Mesenchymal stem cell (in vitro differentiated cells and primary cell): ENCODE results near the gene NINL.

Source experiments
- DNase-seq: peaks from one replicate; pipeline ENCODE4 v3.0.0-alpha.2; 2013
- H2AFZ ChIP-seq: one replicate; pipeline ENCODE4 v1.6.1; 2013; ENCODE audit warnings: low read depth, mild to moderate bottlenecking, control low read depth, inconsistent platforms, low read length, moderate library complexity
- H2AK5ac ChIP-seq: 2 replicates; pipeline ENCODE4 v1.6.1; 2013; ENCODE audit warnings: low read length, moderate library complexity, mild to moderate bottlenecking, inconsistent platforms; ENCODE audit not compliant: severe bottlenecking
- H2BK120ac ChIP-seq: one replicate; pipeline ENCODE4 v1.6.1; 2013; ENCODE audit warnings: low read depth, mild to moderate bottlenecking, inconsistent platforms, low read length, moderate library complexity
- H2BK12ac ChIP-seq, 2 experiments: one replicate each; pipeline ENCODE4 v1.6.1; 2013; ENCODE audit warnings: inconsistent platforms in 2 of 2, low read length in 2 of 2, mild to moderate bottlenecking in 2 of 2, moderate library complexity in 2 of 2, control low read depth in 1 of 2
- H2BK15ac ChIP-seq: one replicate; pipeline ENCODE4 v1.6.1; 2013; ENCODE audit warnings: mild to moderate bottlenecking, low read depth, inconsistent platforms; ENCODE audit not compliant: poor library complexity, severe bottlenecking
- H2BK5ac ChIP-seq: 2 replicates; pipeline ENCODE4 v1.6.1; 2013; ENCODE audit warnings: low read depth, mild to moderate bottlenecking, low read length, control low read depth, inconsistent platforms; ENCODE audit not compliant: poor library complexity, severe bottlenecking
- H3K14ac ChIP-seq, 2 experiments: one replicate each; pipeline ENCODE4 v1.6.1; 2013; ENCODE audit warnings: inconsistent platforms in 2 of 2, low read length in 2 of 2, control low read depth in 1 of 2, mild to moderate bottlenecking in 1 of 2, moderate library complexity in 1 of 2
- H3K18ac ChIP-seq, 2 experiments: one replicate each; pipeline ENCODE4 v1.6.1; 2013; ENCODE audit warnings: inconsistent platforms in 2 of 2, low read length in 2 of 2, control low read depth in 1 of 2, low read depth in 1 of 2, mild to moderate bottlenecking in 1 of 2
- H3K23ac ChIP-seq, 2 experiments: one replicate each; pipeline ENCODE4 v1.6.1; 2013; ENCODE audit warnings: inconsistent platforms in 2 of 2, low read length in 2 of 2, mild to moderate bottlenecking in 2 of 2, moderate library complexity in 2 of 2, control low read depth in 1 of 2
- H3K27ac ChIP-seq: 2 replicates; pipeline ENCODE4 v1.5.1; 2013; ENCODE audit warnings: mild to moderate bottlenecking, moderate library complexity, low read length, control low read depth, inconsistent platforms; ENCODE audit not compliant: poor library complexity, severe bottlenecking
- H3K27me3 ChIP-seq, 2 experiments: 2 replicates each; pipeline versions ENCODE4 v1.6.1 to v1.7.0; 2013; ENCODE audit warnings: low read length in 2 of 2, mild to moderate bottlenecking in 2 of 2, moderate library complexity in 2 of 2, control low read depth in 1 of 2, inconsistent platforms in 1 of 2; ENCODE audit not compliant: control insufficient read depth in 1 of 2, insufficient read depth in 1 of 2
- H3K36me3 ChIP-seq, 2 experiments: 2 replicates each; pipeline versions ENCODE4 v1.6.1 to v1.7.0; 2013; ENCODE audit warnings: low read length in 2 of 2, control low read depth in 1 of 2, inconsistent platforms in 1 of 2, low read depth in 1 of 2, mild to moderate bottlenecking in 1 of 2; ENCODE audit not compliant: insufficient read depth in 2 of 2, control insufficient read depth in 1 of 2
- H3K4ac ChIP-seq, 2 experiments: one replicate each; pipeline ENCODE4 v1.6.1; 2013; ENCODE audit warnings: inconsistent platforms in 2 of 2, low read length in 2 of 2, mild to moderate bottlenecking in 2 of 2, moderate library complexity in 2 of 2, control low read depth in 1 of 2, low read depth in 1 of 2
- H3K4me1 ChIP-seq: 2 replicates; pipeline ENCODE4 v1.6.1; 2013; ENCODE audit warnings: low read depth, low read length, control low read depth; ENCODE audit not compliant: control insufficient read depth, insufficient read depth
- H3K4me2 ChIP-seq: 2 replicates; pipeline ENCODE4 v1.6.1; 2013; ENCODE audit warnings: low read length, mild to moderate bottlenecking, inconsistent platforms; ENCODE audit not compliant: poor library complexity, severe bottlenecking
- H3K4me3 ChIP-seq, 2 experiments: 2 replicates each; pipeline versions ENCODE4 v1.5.1 to v1.7.0; 2013; ENCODE audit warnings: low read length in 2 of 2, mild to moderate bottlenecking in 2 of 2, control low read depth in 1 of 2, low read depth in 1 of 2; ENCODE audit not compliant: insufficient read depth in 1 of 2
- H3K79me1 ChIP-seq: replicated peaks from 2 replicates; pipeline ENCODE4 v1.6.1; 2013; ENCODE audit warnings: mild to moderate bottlenecking, control low read depth, low read length, inconsistent platforms; ENCODE audit not compliant: poor library complexity, severe bottlenecking
- H3K9ac ChIP-seq: 2 replicates; pipeline ENCODE4 v1.7.0; 2013; ENCODE audit warnings: mild to moderate bottlenecking, low read length, moderate library complexity
- H3K9me3 ChIP-seq: 2 replicates; pipeline ENCODE4 v1.7.0; 2013; ENCODE audit warnings: mild to moderate bottlenecking, low read length; ENCODE audit not compliant: control insufficient read depth
- H4K8ac ChIP-seq: one replicate; pipeline ENCODE4 v1.6.1; 2013; ENCODE audit warnings: inconsistent platforms, mild to moderate bottlenecking, low read length, moderate library complexity
- H4K91ac ChIP-seq: one replicate; pipeline ENCODE4 v1.6.1; 2013; ENCODE audit warnings: mild to moderate bottlenecking, low read length, inconsistent platforms
- WGBS: methylation state at CpG from one replicate; pipeline ENCODE4 v1.1.7; 2013; ENCODE audit warnings: mixed read lengths; 5-methylcytosine and 5-hydroxymethylcytosine counted together

The NINL gene

DNA sequence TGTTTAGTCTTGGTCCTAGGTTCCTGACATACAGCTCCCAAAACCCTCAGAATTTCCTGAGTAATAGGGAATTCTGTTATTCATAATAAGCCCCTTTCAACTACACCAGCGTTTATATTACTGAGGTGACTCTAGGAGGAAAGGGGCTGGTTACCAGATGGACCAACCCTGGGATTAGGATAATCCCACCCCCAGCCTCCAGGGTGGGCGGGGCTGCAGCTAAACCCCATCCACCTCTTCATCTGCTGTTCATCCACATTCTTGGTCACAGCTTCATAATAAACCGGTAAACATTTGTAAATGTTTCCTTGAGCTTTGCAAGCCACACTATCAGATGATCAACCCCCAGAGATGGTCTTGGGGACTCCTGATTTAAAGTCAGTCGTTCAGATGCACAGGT, 38.3 kb downstream of the NINL start:
- Histone ChIP-seq H3K79me1 (peaks cover 40% of the 10 kb centered on the region), H3K4ac (no peak overlapping the region), H3K4me1 (peaks cover 29% of the 10 kb centered on the region), H2AK5ac (no peak overlapping the region), H3K4me2 (no peak overlapping the region), H3K36me3 (peaks cover 0 to 6% of the 10 kb centered on the region in 2 experiments), H2AFZ (no peak overlapping the region), H4K91ac (no peak overlapping the region), H3K14ac (no peak overlapping the region), H3K9me3 (no peaks in the 10 kb centered on the region), H3K9ac (no peak overlapping the region), H2BK12ac (peak overlapping the region in 1 of 2 experiments; percentile 46), H4K8ac (no peak overlapping the region), H3K4me3 (no peak overlapping the region), H2BK5ac (no peak overlapping the region), H3K27ac (no peak overlapping the region), H3K23ac (no peak overlapping the region), H3K18ac (no peak overlapping the region), H2BK15ac (peak overlapping the region; percentile 4), H3K27me3 (no peaks in the 10 kb centered on the region), H2BK120ac (no peak overlapping the region)
- no peak for DNase-seq
- WGBS: 92% methylated on average over 4 of the region's 4 CpGs

DNA sequence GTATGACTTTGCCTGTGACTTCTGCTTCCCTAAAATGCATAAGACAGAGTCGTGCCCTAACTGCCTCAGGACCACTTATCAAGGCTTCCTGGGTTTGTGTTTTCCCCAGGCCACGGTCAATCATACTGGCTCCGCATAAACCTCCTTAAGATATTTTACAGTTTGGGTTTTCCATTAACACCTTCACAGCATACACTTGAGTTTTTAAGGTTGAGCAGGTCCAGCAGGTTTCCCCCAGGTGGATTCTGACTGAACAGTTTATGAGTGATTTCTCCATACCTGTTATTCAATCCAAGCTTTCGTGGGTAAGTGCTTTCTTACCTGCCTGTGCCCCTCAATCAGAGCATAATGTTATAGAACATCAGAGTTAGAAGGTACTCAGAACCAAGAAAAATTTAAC, 39.3 kb downstream of the NINL start:
- no peak for DNase-seq
- no peak overlapping the region for H3K18ac ChIP-seq

DNA sequence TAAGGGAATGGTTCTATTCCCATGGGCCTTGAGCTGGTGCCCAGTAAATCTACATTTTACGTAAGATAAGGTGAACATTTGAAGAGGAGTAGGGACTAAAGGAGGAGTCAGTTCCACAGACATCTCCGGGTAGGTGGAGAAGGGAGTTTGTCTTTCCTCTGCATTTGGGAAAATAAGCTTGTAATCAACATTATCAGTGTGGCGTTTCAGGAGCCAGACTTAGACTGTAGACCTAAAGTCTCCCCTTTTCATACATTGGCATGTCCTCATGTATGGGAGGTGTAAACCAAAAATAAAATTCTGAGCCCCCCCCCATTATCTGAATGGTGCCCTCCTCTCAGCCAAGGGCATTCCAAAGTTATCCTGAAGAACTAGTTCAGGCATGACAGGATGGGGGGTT, 40.2 kb downstream of the NINL start:
- Histone ChIP-seq H3K4ac (no peak overlapping the region), H3K18ac (peak overlapping the region; percentile 23 to 37), H3K79me1 (peaks cover 36% of the 10 kb centered on the region), H2AK5ac (no peak overlapping the region), H2BK5ac (no peak overlapping the region), H4K8ac (no peak overlapping the region), H3K27ac (no peak overlapping the region), H3K23ac (no peak overlapping the region), H3K4me2 (no peak overlapping the region), H4K91ac (no peak overlapping the region), H2BK120ac (no peak overlapping the region), H3K9ac (no peak overlapping the region), H3K9me3 (no peaks in the 10 kb centered on the region), H3K27me3 (no peaks in the 10 kb centered on the region), H2AFZ (no peak overlapping the region), H3K4me1 (peaks cover 28% of the 10 kb centered on the region), H2BK15ac (no peak overlapping the region), H3K4me3 (no peak overlapping the region), H3K14ac (no peak overlapping the region), H2BK12ac (peak overlapping the region in 1 of 2 experiments; percentile 47), H3K36me3 (peaks cover 0 to 6% of the 10 kb centered on the region in 2 experiments)
- whole genome bisulfite sequencing: 36% methylated on average over 2 of the region's 3 CpGs
- no peak for DNase-seq

More for the DNA sequence above, 39.3 kb downstream of the NINL start:
- 53% methylated on average over 4 of the region's 4 CpGs for WGBS
- no peak overlapping the region for H3K4me3 ChIP-seq
- no peak overlapping the region for H3K23ac ChIP-seq
- no peak overlapping the region for H2BK12ac ChIP-seq
- no peak overlapping the region for H4K91ac ChIP-seq
- H3K14ac ChIP-seq: no peak overlapping the region
- no peaks in the 10 kb centered on the region for H3K9me3 ChIP-seq
- H2AFZ ChIP-seq: no peak overlapping the region
- H3K36me3 ChIP-seq: peaks cover 0 to 6% of the 10 kb centered on the region in 2 experiments
- H3K4ac ChIP-seq: no peak overlapping the region
- no peak overlapping the region for H4K8ac ChIP-seq
- H2BK120ac ChIP-seq: no peak overlapping the region
- H3K9ac ChIP-seq: no peak overlapping the region
- peaks cover 34% of the 10 kb centered on the region for H3K79me1 ChIP-seq
- peaks cover 26% of the 10 kb centered on the region for H3K4me1 ChIP-seq
- H3K27me3 ChIP-seq: no peaks in the 10 kb centered on the region
- no peak overlapping the region for H3K27ac ChIP-seq
- H2BK5ac ChIP-seq: no peak overlapping the region
- no peak overlapping the region for H2BK15ac ChIP-seq
- no peak overlapping the region for H3K4me2 ChIP-seq
- no peak overlapping the region for H2AK5ac ChIP-seq

DNA sequence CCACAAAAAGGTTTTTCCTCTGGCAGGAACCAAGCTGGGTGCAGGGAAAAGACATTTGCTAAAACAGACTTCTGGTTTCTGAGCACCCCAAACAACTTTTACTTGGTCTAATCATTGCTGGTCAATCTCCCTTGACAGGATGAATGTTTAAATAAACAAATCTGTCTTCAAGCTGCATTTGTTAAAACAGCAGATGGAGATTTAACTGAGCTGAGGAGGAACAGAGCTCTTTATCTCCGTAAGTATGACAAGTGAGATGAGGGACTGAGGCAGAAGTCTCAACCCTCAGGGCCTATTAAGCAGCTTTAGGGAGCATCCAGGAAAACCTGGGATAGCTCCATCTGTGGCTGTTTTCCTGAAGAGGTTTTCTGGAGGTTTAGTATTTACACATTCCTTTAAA, 40.6 kb downstream of the NINL start:
- no peak overlapping the region for H3K4me3 ChIP-seq

More for the DNA sequence above, 40.6 kb downstream of the NINL start:
- Histone ChIP-seq H2BK15ac (no peak overlapping the region), H3K36me3 (peaks cover 0 to 6% of the 10 kb centered on the region in 2 experiments), H2BK12ac (peak overlapping the region in 1 of 2 experiments; percentile 47), H3K4ac (no peak overlapping the region), H2BK5ac (no peak overlapping the region), H3K18ac (peak overlapping the region; percentile 3 to 37), H4K8ac (no peak overlapping the region), H3K4me1 (peaks cover 26% of the 10 kb centered on the region), H3K23ac (no peak overlapping the region), H3K27me3 (no peaks in the 10 kb centered on the region), H3K4me2 (no peak overlapping the region), H4K91ac (no peak overlapping the region), H2AK5ac (no peak overlapping the region), H3K79me1 (peaks cover 37% of the 10 kb centered on the region), H3K9me3 (no peaks in the 10 kb centered on the region), H2BK120ac (no peak overlapping the region), H3K9ac (no peak overlapping the region), H2AFZ (no peak overlapping the region), H3K14ac (no peak overlapping the region), H3K27ac (peak overlapping the region; percentile 21)
- DNase-seq: no peak
- 15% methylated on average over 1 of the region's 1 CpG for WGBS
